Measurements from ENCODE around the gene SGIP1.

The SGIP1 gene

GRCh38 chr1:66525086-66525485 lies 8.9 kb upstream of the SGIP1 start:
- DNase-seq, result no peak

- DNase-seq, result no peak
These were observed 7.9 kb upstream of the SGIP1 start for GRCh38 chr1:66526036-66526435.

GRCh38 chr1:66526991-66527390 lies 7.0 kb upstream of the SGIP1 start:
- no peak for DNase-seq

- DNase-seq, result no peak
These were observed 6.3 kb upstream of the SGIP1 start for GRCh38 chr1:66527686-66528085.

GRCh38 chr1:66528580-66528979 lies 5.4 kb upstream of the SGIP1 start:
- no peak for DNase-seq

- no peak for DNase-seq
These were observed 1.7 kb upstream of the SGIP1 start for GRCh38 chr1:66532214-66532613.

GRCh38 chr1:66532798-66533783 lies 862 bp upstream of the SGIP1 start:
- DNase-seq, result no peak

- DNase-seq, result no peak
These were observed 1.1 kb downstream of the SGIP1 start for GRCh38 chr1:66535061-66535460.

- DNase-seq, result no peak
These were observed 1.9 kb downstream of the SGIP1 start for GRCh38 chr1:66535853-66536252.

- no peak for DNase-seq
These were observed 3.8 kb downstream of the SGIP1 start for GRCh38 chr1:66537718-66538117.

GRCh38 chr1:66539491-66539890 lies 5.5 kb downstream of the SGIP1 start:
- no peak for DNase-seq

- DNase-seq, result no peak
These were observed 6.6 kb downstream of the SGIP1 start for GRCh38 chr1:66540434-66541032.

GRCh38 chr1:66542314-66542713 lies 8.4 kb downstream of the SGIP1 start:
- no peak for DNase-seq

GRCh38 chr1:66542811-66543767 lies 9.1 kb downstream of the SGIP1 start:
- DNase-seq, result no peak

- no peak for DNase-seq
These were observed 12.3 kb downstream of the SGIP1 start for GRCh38 chr1:66546047-66546810.

- no peak for DNase-seq
These were observed 15.1 kb downstream of the SGIP1 start for GRCh38 chr1:66549017-66549416.

- DNase-seq, result no peak
These were observed 16.3 kb downstream of the SGIP1 start for GRCh38 chr1:66550243-66550642.

GRCh38 chr1:66552287-66552686 lies 18.3 kb downstream of the SGIP1 start:
- DNase-seq, result no peak

GRCh38 chr1:66552829-66553228 lies 18.9 kb downstream of the SGIP1 start:
- DNase-seq, result no peak

GRCh38 chr1:66553846-66554245 lies 19.9 kb downstream of the SGIP1 start:
- DNase-seq, result no peak

GRCh38 chr1:66556161-66556611 lies 22.2 kb downstream of the SGIP1 start:
- no peak for DNase-seq

GRCh38 chr1:66557157-66557556 lies 23.2 kb downstream of the SGIP1 start:
- DNase-seq, result no peak
